HEK293 (cell line): Measurements from ENCODE around the gene SYNE3.

Experiments used
- CTCF ChIA-PET: fragments of 350-600 bp; formaldehyde crosslinking; extraction: SDS; loops from one replicate; lab custom pipeline; 2021; ENCODE audit warnings: antibody characterized with exemption; lab: Yijun Ruan, JAX
- POLR2A ChIA-PET: fragments of 300-600 bp; formaldehyde crosslinking; extraction: SDS; loops from one replicate; lab custom pipeline; 2020; ENCODE audit warnings: antibody characterized with exemption, inconsistent platforms; lab: Yijun Ruan, JAX
- H3K27ac ChIP-seq: fragments of 200-500 bp; sonication (Bioruptor generic); 2 replicates; pipeline ENCODE4 v1.5.1; 2014; ENCODE audit warnings: low read depth, low read length, control low read depth, inconsistent platforms; ENCODE audit errors: extremely low read depth
- H3K36me3 ChIP-seq, 2 experiments: fragments of 200-500 bp in 1 of 2; sonication (Bioruptor generic) in 1 of 2; 1 replicate in 1 of 2; 2 replicates in 1 of 2; pipeline ENCODE4 v1.5.1; 2014 to 2017; ENCODE audit warnings: inconsistent platforms in 2 of 2, low read length in 2 of 2; ENCODE audit not compliant: control insufficient read depth in 2 of 2, insufficient read depth in 1 of 2
- H3K4me1 ChIP-seq: fragments of 200-500 bp; sonication (Bioruptor generic); 2 replicates; pipeline ENCODE4 v1.5.1; 2014; ENCODE audit warnings: mild to moderate bottlenecking, low read length, inconsistent platforms; ENCODE audit not compliant: control insufficient read depth, insufficient read depth
- H3K4me3 ChIP-seq: 2 replicates; pipeline ENCODE4 v1.5.1; 2011; ENCODE audit warnings: low read depth, mild to moderate bottlenecking, control low read depth, low read length, moderate library complexity
- H3K9me3 ChIP-seq: fragments of 200-500 bp; sonication (Bioruptor generic); 2 replicates; pipeline ENCODE4 v1.5.1; 2014; ENCODE audit warnings: low read depth, low read length, inconsistent platforms; ENCODE audit not compliant: control insufficient read depth, insufficient read depth
- ATF2 ChIP-seq: fragments of 450-650 bp; formaldehyde crosslinking; IDR thresholded peaks from 2 replicates; pipeline ENCODE4 v1.5.1; 2016; ENCODE audit warnings: missing biosample characterization, missing genetic modification characterization, low read depth
- GLI4 ChIP-seq: fragments of 450-650 bp; formaldehyde crosslinking; IDR thresholded peaks from 2 replicates; pipeline ENCODE4 v1.5.1; 2016; ENCODE audit warnings: missing biosample characterization, missing genetic modification characterization
- IKZF3 ChIP-seq: fragments of 450-650 bp; IDR thresholded peaks from 2 replicates; pipeline ENCODE4 v1.5.0; 2018; ENCODE audit warnings: missing biosample characterization, mild to moderate bottlenecking, missing genetic modification characterization, moderate library complexity
- KLF1 ChIP-seq: fragments of 450-650 bp; formaldehyde crosslinking; IDR thresholded peaks from 2 replicates; pipeline ENCODE4 v1.5.1; 2016; ENCODE audit warnings: missing biosample characterization, missing genetic modification characterization
- MYNN ChIP-seq: fragments of 450-650 bp; formaldehyde crosslinking; IDR thresholded peaks from 2 replicates; pipeline ENCODE4 v1.5.1; 2016; ENCODE audit warnings: missing biosample characterization, missing genetic modification characterization, borderline replicate concordance
- PRDM1 ChIP-seq: fragments of 450-650 bp; formaldehyde crosslinking; IDR thresholded peaks from 2 replicates; pipeline ENCODE4; 2016; ENCODE audit warnings: missing biosample characterization, missing genetic modification characterization
- PRDM4 ChIP-seq: fragments of 450-650 bp; formaldehyde crosslinking; IDR thresholded peaks from 2 replicates; pipeline ENCODE4 v1.5.1; 2017; ENCODE audit warnings: missing biosample characterization, missing genetic modification characterization
- SETDB1 ChIP-seq: IDR thresholded peaks from one replicate; pipeline ENCODE4 v1.6.1; 2017; ENCODE audit warnings: mild to moderate bottlenecking, low read length, moderate library complexity, mixed read lengths; ENCODE audit not compliant: insufficient read length
- SP7 ChIP-seq: fragments of 450-650 bp; formaldehyde crosslinking; IDR thresholded peaks from 2 replicates; pipeline ENCODE4 v1.5.1; 2016; ENCODE audit warnings: missing biosample characterization, missing genetic modification characterization
- ZBTB17 ChIP-seq: fragments of 450-650 bp; formaldehyde crosslinking; IDR thresholded peaks from 2 replicates; pipeline ENCODE4 v1.5.1; 2016; ENCODE audit warnings: missing biosample characterization, missing genetic modification characterization
- ZEB2 ChIP-seq: fragments of 450-650 bp; formaldehyde crosslinking; IDR thresholded peaks from 2 replicates; pipeline ENCODE4 v1.5.1; 2016; ENCODE audit warnings: missing biosample characterization, missing genetic modification characterization
- ZFP69B ChIP-seq: fragments of 450-650 bp; formaldehyde crosslinking; IDR thresholded peaks from 2 replicates; pipeline ENCODE4 v1.5.1; 2016; ENCODE audit warnings: missing biosample characterization, missing genetic modification characterization
- ZNF10 ChIP-seq: fragments of 450-650 bp; formaldehyde crosslinking; IDR thresholded peaks from 2 replicates; pipeline ENCODE4 v1.5.1; 2017; ENCODE audit warnings: missing biosample characterization, missing genetic modification characterization
- ZNF24 ChIP-seq: fragments of 450-650 bp; formaldehyde crosslinking; IDR thresholded peaks from 2 replicates; pipeline ENCODE4 v1.5.1; 2016; ENCODE audit warnings: missing biosample characterization, missing genetic modification characterization
- ZNF335 ChIP-seq: fragments of 450-650 bp; formaldehyde crosslinking; conservative IDR thresholded peaks from 2 replicates; pipeline ENCODE4 v1.5.1; 2016; ENCODE audit warnings: missing biosample characterization, missing genetic modification characterization
- ZNF341 ChIP-seq: fragments of 450-650 bp; formaldehyde crosslinking; IDR thresholded peaks from 2 replicates; pipeline ENCODE4; 2016; ENCODE audit warnings: low read depth, missing biosample characterization, missing genetic modification characterization
- ZNF366 ChIP-seq: fragments of 450-650 bp; formaldehyde crosslinking; conservative IDR thresholded peaks from 2 replicates; pipeline ENCODE4 v1.5.1; 2016; ENCODE audit warnings: missing biosample characterization, missing genetic modification characterization
- ZNF394 ChIP-seq: fragments of 450-650 bp; formaldehyde crosslinking; IDR thresholded peaks from 2 replicates; pipeline ENCODE4 v1.5.1; 2016; ENCODE audit warnings: missing biosample characterization, missing genetic modification characterization, mild to moderate bottlenecking, moderate library complexity, borderline replicate concordance
- ZNF518A ChIP-seq: fragments of 450-650 bp; formaldehyde crosslinking; conservative IDR thresholded peaks from 2 replicates; pipeline ENCODE4 v1.5.1; 2016; ENCODE audit warnings: low read depth, missing biosample characterization, missing genetic modification characterization
- ZNF629 ChIP-seq: fragments of 450-650 bp; formaldehyde crosslinking; IDR thresholded peaks from 2 replicates; pipeline ENCODE4 v1.5.1; 2017; ENCODE audit warnings: missing biosample characterization, missing genetic modification characterization
- ZNF639 ChIP-seq: fragments of 450-650 bp; formaldehyde crosslinking; IDR thresholded peaks from 2 replicates; pipeline ENCODE4 v1.5.1; 2016; ENCODE audit warnings: missing biosample characterization, missing genetic modification characterization
- ZNF658 ChIP-seq: fragments of 450-650 bp; formaldehyde crosslinking; IDR thresholded peaks from 2 replicates; pipeline ENCODE4; 2016; ENCODE audit warnings: missing biosample characterization, missing genetic modification characterization
- ZNF660 ChIP-seq: fragments of 450-650 bp; IDR thresholded peaks from 2 replicates; pipeline ENCODE4 v1.5.1; 2018; ENCODE audit warnings: missing biosample characterization, mild to moderate bottlenecking, missing genetic modification characterization
- ZNF843 ChIP-seq: fragments of 450-650 bp; formaldehyde crosslinking; IDR thresholded peaks from 2 replicates; pipeline ENCODE4 v1.5.1; 2016; ENCODE audit warnings: missing biosample characterization, missing genetic modification characterization
- ZXDB ChIP-seq: fragments of 450-650 bp; formaldehyde crosslinking; IDR thresholded peaks from 2 replicates; pipeline ENCODE4 v1.5.1; 2016; ENCODE audit warnings: missing biosample characterization, missing genetic modification characterization
- TF ChIP-seq, protein P1 (sequence below): fragments of 450-650 bp; IDR thresholded peaks from 2 replicates; pipeline ENCODE4 v1.5.1; 2018; ENCODE audit warnings: missing biosample characterization, mild to moderate bottlenecking, missing genetic modification characterization

SYNE3 gene

GRCh38 chr14:95545515-95546168, 29.2 kb upstream of the SYNE3 start:
- H3K27ac ChIP-seq, result no peak overlapping the region
- no peaks in the 10 kb centered on the region for H3K9me3 ChIP-seq
- peaks cover 4% of the 10 kb centered on the region; the same call in 1 of the 2 replicates for H3K4me1 ChIP-seq
- H3K4me3 ChIP-seq, result no peak overlapping the region
- H3K36me3 ChIP-seq, result peaks cover 0 to 10% of the 10 kb centered on the region in 2 experiments; a peak in 1 of 3 replicates
- CTCF ChIA-PET, result interaction anchor here (0.9 to 1.4 kb wide), 2 partner anchors 101 to 103 kb away, joined by 3 to 6 read pairs; no protein-coding TSS in a partner anchor
- POLR2A ChIA-PET, result no interaction called here
- TF ChIP-seq GLI4 (tag by site-specific recombination) (no peak), SP7 (peak; percentile 39; the same call in 1 of the 2 replicates), ATF2 (tag by site-specific recombination) (0 out of 2 replicates have a peak, but pooled peaks have one; percentile 21), ZNF843 (tag by site-specific recombination) (no peak), ZBTB17 (0 out of 2 replicates have a peak, but pooled peaks have one; percentile 12), ZEB2 (tag by site-specific recombination) (peak; percentile 58; the same call in 1 of the 2 replicates), ZXDB (tag by site-specific recombination) (no peak), ZNF629 (tag by site-specific recombination) (peak; percentile 89), ZFP69B (tag by site-specific recombination) (no peak), ZNF639 (tag by site-specific recombination) (0 out of 2 replicates have a peak, but pooled peaks have one; percentile 15), ZNF394 (0 out of 2 replicates have a peak, but pooled peaks have one; percentile 20), ZNF341 (tag by site-specific recombination) (no peak), ZNF335 (tag by site-specific recombination) (0 out of 2 replicates have a peak, but pooled peaks have one; percentile 15), KLF1 (no peak), PRDM4 (no peak), ZNF24 (tag by site-specific recombination) (peak; percentile 19; the same call in 1 of the 2 replicates), ZNF518A (tag by site-specific recombination) (peak; percentile 27; the same call in 1 of the 2 replicates), ZNF366 (tag by site-specific recombination) (peak; percentile 65), ZNF10 (tag by site-specific recombination) (peak; percentile 92), SETDB1 (peak; percentile 17), MYNN (tag by site-specific recombination) (peak; percentile 89), ZNF660 (tag by site-specific recombination) (peak; percentile 81; the same call in 1 of the 2 replicates), ZNF658 (no peak), IKZF3 (tag by site-specific recombination) (0 out of 2 replicates have a peak, but pooled peaks have one; percentile 19), PRDM1 (tag by site-specific recombination) (peak; percentile 91)
- TF ChIP-seq, protein P1, sequence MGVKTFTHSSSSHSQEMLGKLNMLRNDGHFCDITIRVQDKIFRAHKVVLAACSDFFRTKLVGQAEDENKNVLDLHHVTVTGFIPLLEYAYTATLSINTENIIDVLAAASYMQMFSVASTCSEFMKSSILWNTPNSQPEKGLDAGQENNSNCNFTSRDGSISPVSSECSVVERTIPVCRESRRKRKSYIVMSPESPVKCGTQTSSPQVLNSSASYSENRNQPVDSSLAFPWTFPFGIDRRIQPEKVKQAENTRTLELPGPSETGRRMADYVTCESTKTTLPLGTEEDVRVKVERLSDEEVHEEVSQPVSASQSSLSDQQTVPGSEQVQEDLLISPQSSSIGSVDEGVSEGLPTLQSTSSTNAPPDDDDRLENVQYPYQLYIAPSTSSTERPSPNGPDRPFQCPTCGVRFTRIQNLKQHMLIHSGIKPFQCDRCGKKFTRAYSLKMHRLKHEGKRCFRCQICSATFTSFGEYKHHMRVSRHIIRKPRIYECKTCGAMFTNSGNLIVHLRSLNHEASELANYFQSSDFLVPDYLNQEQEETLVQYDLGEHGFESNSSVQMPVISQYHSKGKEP (tag by site-specific recombination), result no peak
